Fibroblast of pulmonary artery (primary cell): ENCODE measurements around the gene OR8H2.
"Not testable (repeated sequence)": the region's sequence is repeated elsewhere in the genome, so short reads cannot be mapped to it uniquely, and the experiment has no call there.

Source experiments
- DNase-seq: peaks from one replicate; pipeline ENCODE4 v3.0.0-alpha.2; 2010; ENCODE audit warnings: low read depth
- H3K4me3 ChIP-seq: replicated peaks from 2 replicates; pipeline ENCODE4 v1.5.1; 2011; ENCODE audit warnings: low read depth, mild to moderate bottlenecking, control low read depth, low read length, moderate library complexity
- TF ChIP-seq, protein P1 (sequence below): IDR thresholded peaks from 2 replicates; pipeline ENCODE4 v1.5.1; 2011; ENCODE audit warnings: mild to moderate bottlenecking, control low read depth, low read length, inconsistent platforms; ENCODE audit errors: missing control alignments

The OR8H2 gene

DNA sequence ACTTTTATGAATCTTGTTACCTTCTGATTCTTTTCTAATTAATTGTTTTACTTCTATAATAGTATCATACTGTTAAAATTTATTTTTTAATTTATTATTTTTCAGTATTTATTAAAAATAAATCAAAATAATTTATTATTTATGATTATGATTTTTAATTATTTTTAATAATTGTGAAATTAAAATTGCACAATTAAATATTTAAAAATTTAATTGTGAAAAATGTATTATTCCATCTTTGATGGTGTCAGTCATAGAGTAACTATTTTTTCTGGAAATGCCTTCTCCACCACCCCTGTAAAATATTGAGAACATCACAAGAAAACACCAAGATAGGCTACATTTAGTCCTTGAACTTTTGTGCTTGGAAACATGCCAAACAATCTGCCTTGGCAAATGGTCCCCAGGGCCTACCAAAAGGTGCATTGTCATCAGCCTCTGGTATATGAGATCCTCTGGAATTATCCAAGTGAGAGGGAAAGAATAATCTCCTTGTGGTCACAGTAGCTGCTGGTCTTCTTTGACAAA, at the start of gene OR8H2:
Gene OR8H2, plus strand, starts transcription at position 478 of the 528 bp plus-strand sequence. CDS start 1,356 bp downstream, outside the sequence.
- no peak for DNase-seq
- H3K4me3 ChIP-seq, result no peak within 1 kb of the TSS
- TF ChIP-seq, protein P1, sequence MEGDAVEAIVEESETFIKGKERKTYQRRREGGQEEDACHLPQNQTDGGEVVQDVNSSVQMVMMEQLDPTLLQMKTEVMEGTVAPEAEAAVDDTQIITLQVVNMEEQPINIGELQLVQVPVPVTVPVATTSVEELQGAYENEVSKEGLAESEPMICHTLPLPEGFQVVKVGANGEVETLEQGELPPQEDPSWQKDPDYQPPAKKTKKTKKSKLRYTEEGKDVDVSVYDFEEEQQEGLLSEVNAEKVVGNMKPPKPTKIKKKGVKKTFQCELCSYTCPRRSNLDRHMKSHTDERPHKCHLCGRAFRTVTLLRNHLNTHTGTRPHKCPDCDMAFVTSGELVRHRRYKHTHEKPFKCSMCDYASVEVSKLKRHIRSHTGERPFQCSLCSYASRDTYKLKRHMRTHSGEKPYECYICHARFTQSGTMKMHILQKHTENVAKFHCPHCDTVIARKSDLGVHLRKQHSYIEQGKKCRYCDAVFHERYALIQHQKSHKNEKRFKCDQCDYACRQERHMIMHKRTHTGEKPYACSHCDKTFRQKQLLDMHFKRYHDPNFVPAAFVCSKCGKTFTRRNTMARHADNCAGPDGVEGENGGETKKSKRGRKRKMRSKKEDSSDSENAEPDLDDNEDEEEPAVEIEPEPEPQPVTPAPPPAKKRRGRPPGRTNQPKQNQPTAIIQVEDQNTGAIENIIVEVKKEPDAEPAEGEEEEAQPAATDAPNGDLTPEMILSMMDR, result no peak

DNA sequence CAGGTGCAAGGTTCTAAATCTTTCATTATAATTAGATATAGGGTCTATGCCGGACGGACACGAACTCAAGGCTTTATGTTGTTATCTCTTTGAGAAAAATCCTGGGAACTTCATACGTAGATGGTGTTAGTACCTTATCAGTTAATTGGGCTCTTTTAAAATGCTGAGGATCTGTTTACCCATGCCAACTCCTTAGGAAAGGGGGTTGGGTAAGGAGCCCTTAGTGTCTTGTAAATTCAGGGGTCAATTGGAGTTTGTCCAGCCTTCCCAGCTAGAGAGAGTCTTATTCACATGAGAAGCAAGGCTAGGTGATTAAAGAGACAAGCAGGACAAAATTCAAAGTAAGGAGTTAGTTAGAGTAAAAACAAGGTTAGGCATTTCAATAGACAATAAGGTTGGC, 47.1 kb upstream of the OR8H2 start:
- H3K4me3 ChIP-seq, DNase-seq: not testable (repeated sequence)

- DNase-seq, H3K4me3 ChIP-seq: not testable (repeated sequence)
Observed at GRCh38 chr11:56057661-56058237, 45.7 kb upstream of the OR8H2 start.

- DNase-seq, H3K4me3 ChIP-seq: not testable (repeated sequence)
Observed at GRCh38 chr11:56058260-56058780, 45.2 kb upstream of the OR8H2 start.

- no peak for DNase-seq
- no peak overlapping the region for H3K4me3 ChIP-seq
- TF ChIP-seq, protein P1, result no peak
Observed at GRCh38 chr11:56066980-56067379, 36.5 kb upstream of the OR8H2 start.

GRCh38 chr11:56089697-56090096, 13.8 kb upstream of the OR8H2 start:
- H3K4me3 ChIP-seq, result no peak overlapping the region
- TF ChIP-seq, protein P1, result no peak
- DNase-seq, result no peak

DNA sequence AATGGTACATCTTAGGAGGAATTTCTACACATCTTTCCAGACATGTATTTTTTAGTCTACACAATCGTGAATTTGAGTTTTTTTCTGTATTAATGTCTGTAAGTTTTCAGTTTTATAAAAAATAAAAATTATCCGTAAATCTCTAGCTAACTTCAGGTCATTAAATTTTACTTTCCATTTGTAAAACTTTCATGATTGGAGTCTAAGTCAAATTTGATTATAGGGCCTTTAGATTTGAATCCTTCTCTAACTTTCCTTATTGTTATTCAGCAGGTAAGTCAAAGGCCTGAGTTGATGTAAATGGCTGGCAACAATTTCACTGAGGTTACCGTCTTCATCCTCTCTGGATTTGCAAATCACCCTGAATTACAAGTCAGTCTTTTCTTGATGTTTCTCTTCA, 10.5 kb upstream of the OR8H2 start, which contains the start of gene OR8I2:
Gene OR8I2, plus strand, starts transcription at position 301 of the 400 bp plus-strand sequence. Its CDS starts 0 bp downstream, at position 301.
- TF ChIP-seq, protein P1, result no peak
- DNase-seq, result no peak
- no peak within 1 kb of the TSS for H3K4me3 ChIP-seq

GRCh38 chr11:56122073-56122472, 18.6 kb downstream of the OR8H2 start, which contains the start of gene OR8H3:
OR8H3 (plus strand) TSS chr11:56122373; CDS start chr11:56122373, 0 bp downstream.
- TF ChIP-seq, protein P1, result no peak
- no peak within 1 kb of the TSS for H3K4me3 ChIP-seq
- DNase-seq, result no peak
